ENCODE results near the gene DPYSL3. TPM values are rescaled to one million over a fixed set of nuclear protein-coding genes. Genes with fewer than 3 reads are reported as not detected.

Gene DPYSL3
- total RNA-seq, 2 experiments from 2014 or later: 0.10 to 0.34 TPM

DNA sequence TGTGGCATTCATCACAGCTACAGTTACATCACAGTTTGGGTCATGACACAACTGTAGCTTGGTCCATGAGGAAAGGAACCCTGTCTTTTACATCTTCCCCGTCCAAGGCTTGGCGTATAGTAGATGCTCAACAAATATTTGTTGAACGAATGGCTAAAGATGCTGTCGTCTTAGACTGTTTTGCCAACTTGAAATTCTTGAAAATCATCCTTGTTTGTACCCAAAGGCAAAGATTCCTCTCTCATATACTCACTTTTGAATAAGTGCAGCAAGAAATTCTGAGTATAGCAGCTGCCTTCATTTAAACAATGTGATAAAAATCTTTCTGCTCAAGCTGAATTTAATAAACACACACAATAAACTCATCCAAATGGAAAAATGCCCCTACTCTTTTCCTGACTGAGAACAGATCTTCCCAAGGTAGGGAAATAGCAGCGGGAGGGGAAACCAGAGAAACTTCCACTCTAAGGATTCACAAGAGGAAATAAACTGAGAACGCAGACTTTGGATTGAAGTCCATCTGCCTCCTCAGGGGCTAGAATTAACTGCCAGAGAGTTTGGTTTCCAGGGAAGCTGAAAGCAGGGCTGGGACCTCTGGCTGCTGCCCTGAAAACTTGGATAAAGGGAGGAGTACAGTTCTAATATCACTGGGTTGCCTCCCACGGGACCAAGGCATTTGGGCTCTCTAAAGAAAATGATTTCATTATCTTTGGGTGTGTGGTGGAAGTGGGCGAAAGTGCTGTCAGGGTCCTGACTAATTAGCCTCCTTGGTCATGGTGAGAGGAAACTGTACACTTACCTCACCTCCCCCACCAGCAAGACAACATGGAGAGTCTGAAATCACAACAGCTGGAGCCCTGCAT, 99.1 kb downstream of the DPYSL3 start:
- ChIA-PET CTCF (no interaction called here), POLR2A (no interaction called here)

DNA sequence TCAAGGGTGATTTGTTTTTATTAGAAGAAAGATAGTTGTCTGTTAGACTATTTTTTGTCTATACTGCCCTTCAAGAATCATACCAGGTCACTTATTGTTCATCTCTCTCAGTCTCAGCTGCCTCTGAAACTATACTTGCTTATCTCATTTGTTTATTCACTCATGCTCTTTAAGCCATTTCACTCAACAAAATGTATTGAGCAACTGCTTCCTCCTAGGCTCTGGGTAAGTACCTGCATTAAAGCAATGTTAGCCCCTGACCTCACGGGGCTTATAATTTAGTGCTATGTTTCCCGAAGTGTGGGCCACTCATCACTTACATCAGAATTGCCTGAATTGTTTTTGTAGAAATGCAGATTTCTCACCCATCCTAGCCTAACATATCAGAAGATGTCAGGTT, 100.9 kb downstream of the DPYSL3 start:
- ChIA-PET CTCF (no interaction called here), POLR2A (no interaction called here)

DNA sequence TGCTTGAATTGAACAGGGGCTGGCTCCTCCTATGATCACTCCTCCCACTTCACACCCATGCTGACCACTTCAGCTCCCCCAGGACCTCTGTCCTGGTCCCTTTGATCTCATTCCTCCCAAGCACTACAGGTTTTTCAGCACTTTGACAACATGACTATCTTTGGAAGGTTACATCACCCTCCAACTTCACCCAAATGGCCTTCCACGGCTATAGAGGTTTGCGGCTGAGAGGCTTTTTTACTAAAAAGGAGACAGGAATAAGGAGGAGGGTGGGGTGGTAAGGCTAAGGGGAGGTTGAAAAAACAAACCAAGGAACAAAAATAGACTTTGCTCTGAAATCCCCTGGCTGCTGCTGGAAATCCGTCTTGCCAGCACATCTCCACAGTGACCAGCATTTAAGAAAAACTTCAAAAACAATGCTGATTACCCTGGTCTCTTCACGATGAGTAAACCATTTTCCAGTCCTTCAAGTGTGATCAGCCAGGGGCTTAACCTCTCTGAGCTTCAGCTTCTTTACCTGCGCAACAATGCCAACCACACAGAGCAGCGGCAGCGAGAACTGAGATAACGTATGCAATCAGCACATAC, 102.7 kb downstream of the DPYSL3 start:
- POLR2A ChIA-PET: no interaction called here
- CTCF ChIA-PET: no interaction called here

DNA sequence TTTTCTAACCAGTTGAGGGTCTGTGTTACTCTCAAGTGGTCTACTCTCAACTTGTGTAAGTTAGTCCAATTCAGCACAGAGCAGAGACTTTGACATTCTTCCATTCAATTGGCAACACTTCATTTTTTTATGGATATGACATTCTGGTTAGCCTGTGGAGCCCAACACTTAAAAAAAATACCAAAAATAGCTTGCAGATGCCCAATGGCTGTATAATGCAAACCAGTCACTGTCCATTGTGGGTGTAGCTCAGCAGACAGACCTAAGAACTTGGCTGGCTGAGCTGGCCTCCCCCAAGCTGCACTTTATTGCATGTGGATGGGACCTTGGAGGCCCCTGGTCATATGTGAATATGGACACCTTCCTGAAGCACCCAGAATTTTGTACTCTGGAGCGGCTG, 103.2 kb downstream of the DPYSL3 start:
- POLR2A ChIA-PET: no interaction called here
- CTCF ChIA-PET: no interaction called here

DNA sequence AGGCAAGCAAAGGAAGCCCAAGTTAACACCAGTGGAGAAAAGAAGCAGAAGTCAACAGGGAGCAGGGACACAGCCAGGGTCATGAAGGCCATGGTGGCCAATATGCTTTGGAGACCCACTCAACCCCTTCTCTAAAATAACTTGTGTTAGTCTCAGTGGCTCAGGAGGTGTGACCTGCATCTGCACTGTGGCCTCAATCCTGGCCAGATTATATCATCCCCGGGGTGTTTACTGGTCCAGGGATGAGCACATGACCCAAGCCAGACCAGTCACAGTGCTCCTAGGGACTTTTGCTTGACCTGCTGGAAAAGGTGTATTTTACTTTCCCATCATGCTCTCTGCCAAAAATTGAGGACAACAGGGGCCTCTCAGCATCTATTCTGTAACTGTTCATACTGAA, 105.2 kb downstream of the DPYSL3 start:
- POLR2A ChIA-PET: no interaction called here

DNA sequence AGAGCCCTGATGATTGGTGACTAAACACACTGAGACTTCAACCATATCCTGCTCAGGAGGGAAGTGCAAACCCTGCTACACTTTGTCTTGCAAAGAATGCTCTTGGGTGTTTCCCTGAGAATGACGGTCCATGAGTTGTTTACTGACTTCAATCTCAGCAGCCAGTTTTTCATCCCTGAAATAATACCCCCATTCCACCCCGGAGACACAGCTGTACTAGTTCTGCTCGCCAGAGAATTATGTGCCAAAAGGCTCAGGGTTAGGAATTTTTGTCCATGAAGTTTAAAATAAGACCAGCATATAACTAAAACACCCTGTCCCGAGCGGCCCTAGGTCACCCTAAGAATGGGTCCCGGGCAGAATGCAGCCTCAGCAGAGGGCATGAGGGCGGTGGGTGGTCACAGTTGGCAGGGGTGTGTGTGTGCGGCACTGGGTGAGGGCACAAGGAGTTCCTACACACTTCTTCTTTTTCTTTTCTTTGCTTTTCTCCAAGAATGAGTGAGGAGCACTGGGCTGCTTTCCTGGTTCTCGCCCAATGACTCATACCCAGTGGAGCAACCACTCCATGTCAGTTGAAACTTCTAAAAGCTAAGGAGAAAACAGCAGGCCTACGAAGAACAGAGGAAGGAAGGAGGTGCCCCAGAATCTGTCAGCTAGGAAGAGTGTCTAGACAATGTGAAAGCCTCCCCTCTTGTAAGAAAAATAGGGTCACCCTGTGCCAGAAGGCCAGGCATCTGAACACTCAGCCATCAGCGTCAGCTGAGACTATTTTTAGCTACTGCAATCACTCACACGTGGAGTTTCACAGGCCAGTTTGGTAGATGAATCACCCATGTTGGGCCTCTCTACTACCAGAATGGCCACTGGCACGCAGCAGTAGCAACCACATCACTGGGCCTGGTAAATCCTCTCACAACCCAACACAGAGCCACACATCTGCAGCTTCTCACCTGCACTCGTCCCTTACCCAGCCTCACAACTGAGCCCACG, 105.9 kb downstream of the DPYSL3 start:
- ChIA-PET POLR2A (no interaction called here), CTCF (no interaction called here)

More for the DNA sequence above, 105.2 kb downstream of the DPYSL3 start:
- CTCF ChIA-PET: no interaction called here

DNA sequence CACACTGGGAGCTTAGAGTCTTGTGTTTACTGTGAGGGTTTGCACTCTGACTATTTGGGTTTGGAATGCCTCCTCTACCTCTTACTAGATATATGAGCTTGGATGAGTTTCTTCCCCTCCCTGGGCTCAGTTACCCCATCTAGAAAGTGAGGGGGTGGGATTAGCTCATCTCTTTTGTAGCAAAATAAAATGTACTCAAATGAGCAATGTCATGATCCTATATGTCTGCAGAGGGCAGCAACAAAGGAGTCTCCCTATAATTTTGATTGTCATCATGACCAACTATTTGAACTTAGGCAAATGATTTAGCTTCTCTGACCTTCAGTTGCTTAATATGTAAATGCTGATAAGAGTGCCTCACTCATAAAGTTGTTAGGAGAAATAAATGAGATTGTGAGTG, 109.0 kb downstream of the DPYSL3 start:
- POLR2A ChIA-PET: no interaction called here
- CTCF ChIA-PET: no interaction called here

DNA sequence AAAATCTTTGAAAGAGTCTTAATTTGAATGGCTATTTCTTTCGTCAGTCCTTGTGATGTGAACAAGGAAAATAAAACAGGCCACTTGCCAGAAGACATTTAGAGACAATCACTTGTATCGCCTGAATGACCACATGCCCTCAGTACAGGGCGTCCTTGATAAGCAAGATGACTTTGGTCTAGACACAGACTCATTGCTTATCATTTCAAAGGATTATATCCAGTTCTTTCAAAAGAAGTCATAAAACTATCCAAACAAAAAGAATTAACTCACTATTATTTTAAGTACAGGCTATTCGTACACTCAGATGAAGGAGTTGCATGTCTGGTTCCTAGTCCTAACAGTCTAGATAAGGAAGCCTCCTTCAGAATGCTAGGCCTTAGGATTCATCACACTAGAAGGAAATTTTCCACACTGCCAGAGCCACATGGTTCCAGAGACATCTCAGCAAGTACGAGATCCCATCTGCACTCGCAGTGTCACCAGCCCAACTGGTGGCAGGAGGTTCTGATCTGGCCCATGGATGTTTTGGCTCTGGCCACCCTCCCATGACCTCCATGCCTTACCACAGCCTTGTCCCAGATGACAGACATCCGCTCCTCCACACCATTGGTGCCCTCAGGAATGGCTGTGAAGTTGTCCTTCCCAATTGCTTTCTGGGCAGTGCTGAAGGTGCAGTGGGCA, 109.6 kb downstream of the DPYSL3 start:
- CTCF ChIA-PET: no interaction called here
- POLR2A ChIA-PET: no interaction called here

DNA sequence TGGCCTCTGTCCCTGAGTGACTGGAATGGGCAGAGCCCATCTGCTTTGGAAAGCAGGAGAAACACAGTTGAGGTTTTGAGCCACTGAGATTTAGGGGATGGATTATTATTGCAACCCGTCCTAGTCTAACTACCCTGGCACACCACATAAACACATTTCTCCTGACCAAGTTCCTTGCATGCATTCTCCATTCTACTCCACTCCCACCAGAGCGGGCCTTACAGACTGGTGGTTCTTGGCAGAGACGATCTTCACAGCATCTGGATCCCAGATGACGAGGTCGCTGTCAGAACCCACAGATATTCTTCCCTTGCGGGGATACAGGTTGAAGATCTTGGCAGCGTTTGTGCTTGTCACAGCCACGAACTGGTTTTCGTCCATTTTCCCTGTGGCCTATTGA, 111.0 kb downstream of the DPYSL3 start:
- POLR2A ChIA-PET: no interaction called here
- CTCF ChIA-PET: no interaction called here

DNA sequence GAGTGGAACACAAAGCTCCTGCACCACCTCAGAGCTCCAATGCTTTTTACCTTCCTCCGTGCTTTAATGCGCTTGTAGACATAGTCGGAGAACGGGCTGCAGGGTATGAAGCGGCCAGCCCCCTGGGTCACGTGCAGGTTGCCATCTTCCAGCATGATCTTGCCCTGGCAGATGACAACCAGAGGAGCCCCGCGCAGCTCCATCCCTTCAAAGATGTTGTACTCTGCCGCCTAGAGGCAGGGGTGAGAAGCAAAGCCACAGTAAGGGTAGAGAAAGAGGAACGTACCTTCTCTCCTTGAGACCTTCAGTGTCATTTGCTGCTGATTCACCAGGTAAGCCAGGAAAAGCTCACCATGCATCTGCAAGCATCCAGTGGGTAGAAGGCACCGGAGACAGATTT, 112.3 kb downstream of the DPYSL3 start:
- POLR2A ChIA-PET: no interaction called here
- CTCF ChIA-PET: no interaction called here

DNA sequence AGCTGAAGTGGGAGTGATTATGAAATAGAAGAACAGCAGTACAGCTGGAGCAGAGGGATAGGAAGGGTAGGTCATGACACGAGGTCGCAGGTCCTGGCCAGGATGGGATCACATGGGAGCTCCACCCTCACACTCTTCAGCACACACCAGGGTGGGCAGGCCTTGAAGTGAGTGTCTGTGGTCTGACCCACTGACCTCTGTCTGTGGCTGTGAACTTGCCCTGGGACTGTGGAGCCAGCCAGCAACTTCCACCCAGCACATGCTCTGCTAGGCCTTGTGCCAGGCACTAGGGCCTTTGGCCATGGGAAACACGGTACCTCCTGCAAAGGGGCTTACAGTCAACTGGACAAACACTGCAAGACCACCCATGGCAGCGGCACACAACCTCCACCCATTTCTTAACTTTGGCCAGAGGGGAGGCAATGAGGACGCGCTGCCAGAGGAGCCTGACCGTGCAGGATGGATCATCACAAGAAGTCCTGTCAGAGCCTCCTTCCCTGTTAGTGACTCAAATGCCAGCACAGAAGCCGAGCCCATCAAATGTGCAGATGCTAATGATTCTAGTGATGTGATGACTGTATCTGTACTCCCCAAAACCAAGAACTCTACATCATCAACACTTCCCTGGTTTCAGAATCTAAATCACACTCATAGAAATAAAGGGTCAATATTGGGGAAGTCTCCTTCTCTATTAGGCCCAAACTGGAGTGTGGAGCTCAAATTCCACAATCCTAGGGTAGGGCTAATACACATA, 113.6 kb downstream of the DPYSL3 start:
- ChIA-PET POLR2A (no interaction called here), CTCF (no interaction called here)

DNA sequence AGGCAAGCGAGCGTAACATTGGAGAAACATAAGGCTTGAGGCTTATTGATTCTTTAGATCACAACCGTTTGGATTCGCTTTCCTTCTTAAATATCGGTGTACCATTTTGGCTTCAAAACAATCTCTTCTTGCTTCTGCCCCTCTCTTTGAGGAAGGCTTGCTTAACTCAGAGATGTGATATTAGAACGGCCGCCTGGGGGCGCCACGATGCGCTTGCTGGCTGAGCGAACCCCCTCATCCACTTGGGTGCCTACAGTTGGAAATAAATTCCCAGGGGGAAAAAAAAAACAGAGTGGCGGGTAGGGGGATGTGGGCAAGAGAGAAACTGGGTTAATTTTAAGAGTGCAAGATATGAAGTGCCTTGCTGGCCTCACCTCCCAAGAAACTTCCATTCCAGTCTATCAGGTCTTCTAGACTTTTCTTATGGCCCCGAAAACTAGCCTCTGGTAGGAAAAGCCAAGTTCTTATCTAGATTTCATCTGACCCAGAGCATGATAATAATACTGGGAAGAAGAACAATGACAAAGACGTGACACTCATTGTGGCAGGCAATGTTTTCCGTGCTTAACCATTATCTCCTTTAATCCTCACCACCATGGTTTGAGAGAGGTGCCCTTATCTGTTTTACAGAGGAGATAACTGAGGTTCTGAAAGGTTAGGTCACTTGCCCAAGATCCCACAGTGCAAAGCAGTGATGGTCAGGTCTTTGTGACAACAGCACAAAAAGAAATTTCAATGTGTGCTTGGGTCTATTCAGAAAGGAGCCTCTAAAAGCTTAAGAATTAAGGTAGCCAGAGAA, 115.8 kb downstream of the DPYSL3 start:
- CTCF ChIA-PET: no interaction called here
- POLR2A ChIA-PET: no interaction called here

DNA sequence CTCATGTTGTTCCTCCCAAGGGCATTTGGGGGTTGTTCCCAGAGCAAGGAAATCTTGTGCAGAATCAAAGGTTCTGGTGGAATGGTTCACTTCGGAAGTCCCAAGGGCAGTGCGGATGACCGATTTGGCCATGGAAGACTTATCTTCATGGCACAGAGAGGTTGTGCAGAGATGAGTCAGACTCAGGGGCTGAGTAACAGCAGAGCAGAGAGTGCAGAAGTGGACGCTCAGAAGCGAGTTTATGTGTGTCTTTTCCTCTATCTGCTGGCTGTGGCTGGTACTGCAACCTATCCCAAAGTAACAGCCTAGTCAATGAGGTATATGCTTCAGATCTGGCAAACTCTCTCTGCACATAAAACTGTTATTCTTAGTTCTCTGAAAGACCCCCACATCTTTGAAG, 118.1 kb downstream of the DPYSL3 start:
- CTCF ChIA-PET: no interaction called here

DNA sequence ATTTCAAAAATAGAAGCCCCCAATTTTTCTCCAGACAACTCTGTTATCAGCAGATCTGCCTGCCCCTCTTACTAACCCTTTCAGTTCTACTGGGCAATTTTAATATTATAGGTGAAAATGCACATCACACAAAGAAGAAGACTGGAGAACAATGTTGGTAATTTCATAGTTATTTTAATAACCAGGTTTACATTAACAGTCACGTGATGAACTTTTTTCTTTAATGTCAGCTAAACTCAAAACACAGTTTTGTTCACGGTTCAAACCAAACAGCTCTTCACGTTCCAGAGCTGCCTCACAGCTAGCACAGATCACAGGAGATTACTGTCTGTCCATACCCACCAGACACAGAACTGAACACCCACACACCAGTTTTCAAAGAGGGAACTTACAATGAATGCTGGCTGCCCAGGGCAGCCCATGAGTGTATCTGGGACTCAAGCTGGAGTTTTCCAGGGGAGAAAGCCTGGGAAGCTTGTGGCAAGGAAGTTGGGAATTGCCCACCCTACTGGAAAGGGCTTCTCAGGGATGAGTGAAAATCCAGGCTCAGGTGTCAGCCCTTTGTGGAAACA, 119.1 kb downstream of the DPYSL3 start:
- ChIA-PET CTCF (no interaction called here), POLR2A (no interaction called here)

More for the DNA sequence above, 118.1 kb downstream of the DPYSL3 start:
- POLR2A ChIA-PET: no interaction called here

DNA sequence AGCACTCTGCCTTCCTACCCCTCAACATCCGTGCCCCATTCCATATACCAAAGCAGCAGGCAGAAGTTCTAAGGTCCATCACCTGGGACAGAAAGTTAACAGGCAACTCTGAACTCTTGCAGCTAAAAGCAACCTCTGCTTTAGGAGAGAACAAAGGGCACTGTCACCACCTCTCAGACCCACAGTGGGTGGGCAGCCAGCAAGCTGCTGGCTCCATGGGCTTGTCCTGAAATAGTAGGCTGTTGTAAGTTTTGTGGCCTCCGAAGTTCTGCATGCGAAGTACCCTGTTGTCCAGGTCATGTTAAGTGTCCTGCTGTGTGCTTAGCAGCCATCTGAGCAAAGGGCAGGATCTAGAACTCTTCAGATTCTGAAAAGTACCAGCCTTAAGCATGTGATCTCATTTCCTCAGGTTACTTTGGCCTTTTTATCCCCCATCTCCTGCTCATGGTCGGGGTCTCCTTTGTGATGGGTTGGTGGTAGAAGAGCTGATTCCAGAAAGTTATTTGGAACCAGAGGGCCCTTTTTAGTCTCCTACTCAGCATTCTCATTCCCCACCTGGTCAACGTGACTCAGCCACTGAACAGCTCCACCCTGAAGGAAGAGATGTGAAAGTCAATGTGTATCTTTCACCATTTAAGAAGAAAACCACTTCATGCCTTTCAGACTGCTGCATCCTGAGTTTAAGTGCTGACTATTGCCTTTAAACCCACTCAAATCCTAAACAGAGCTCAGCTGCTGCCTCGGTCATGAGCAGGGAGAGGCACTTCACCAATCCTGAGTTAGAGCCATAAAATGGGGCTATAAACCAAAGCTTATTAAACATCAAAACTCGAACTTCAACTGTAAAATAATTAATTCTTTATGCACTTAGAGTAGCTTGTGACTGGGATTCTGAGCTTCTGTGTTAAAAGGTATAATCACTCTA, 121.4 kb downstream of the DPYSL3 start:
- CTCF ChIA-PET: no interaction called here
- POLR2A ChIA-PET: no interaction called here

DNA sequence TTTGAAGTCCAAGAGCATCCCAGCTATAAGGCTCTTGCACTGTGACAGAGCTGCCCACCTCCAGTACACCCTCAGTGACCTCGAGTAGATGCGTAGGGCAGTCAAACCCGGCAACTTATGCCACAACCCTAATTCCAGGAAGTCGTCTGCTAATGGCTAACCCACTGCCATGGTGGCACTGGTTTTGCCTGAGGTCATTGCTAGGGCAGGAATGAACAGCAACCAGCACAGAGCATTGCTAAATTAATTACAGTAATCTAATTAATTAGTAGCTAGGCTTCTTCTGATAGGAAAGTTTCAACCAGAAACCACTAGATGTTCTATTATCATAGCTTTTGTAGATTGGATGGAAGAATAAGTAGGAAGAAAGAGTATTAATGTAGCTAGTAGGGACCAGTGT, 122.8 kb downstream of the DPYSL3 start:
- ChIA-PET POLR2A (no interaction called here), CTCF (no interaction called here)

DNA sequence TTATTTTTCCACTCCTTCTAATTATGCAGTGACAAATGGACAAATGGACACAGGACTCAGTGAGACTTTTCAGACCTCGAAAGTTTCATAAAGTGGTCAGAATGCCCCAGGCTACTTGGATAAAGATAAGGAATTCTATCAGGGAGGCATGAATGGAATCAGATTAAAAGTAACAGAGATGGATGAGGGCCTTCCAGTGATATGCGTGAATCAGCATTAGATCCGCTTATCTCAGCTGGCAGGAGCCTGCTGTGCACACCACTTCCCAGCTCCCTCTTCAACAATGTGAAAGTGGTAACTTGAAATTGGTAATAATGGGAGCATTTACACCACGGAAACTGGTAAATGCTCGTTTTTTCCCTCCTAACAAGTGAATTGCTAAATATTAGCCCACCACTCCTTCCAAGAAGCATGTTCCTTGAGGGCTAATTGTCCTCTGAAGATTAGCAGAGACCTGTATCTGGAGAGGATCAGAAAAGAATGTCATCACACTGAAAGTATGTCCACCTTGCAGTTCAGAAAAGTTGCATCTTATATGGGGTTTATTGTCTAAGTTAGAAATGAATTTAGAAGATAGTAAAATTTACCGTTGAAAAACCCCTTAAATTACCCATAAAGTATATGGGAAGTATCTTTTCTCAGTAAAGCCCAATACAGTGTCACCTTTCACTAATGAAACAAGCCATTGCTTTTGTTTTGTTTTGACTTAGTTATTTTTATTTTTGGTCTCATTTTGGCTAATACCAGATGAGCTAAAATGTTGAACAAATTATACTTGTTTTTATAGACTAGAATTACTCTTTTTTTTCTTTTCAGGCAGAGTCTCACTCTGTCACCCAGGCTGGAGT, 125.3 kb downstream of the DPYSL3 start:
- POLR2A ChIA-PET: no interaction called here
- CTCF ChIA-PET: no interaction called here
